Measurements from ENCODE around the gene NTN1. TPM values are rescaled to one million over a fixed set of nuclear protein-coding genes. Genes with fewer than 3 reads are reported as not detected.
"Not testable (repeated sequence)": the region's sequence is repeated elsewhere in the genome, so short reads cannot be mapped to it uniquely, and the experiment has no call there.

NTN1 gene
- total RNA-seq, 2 donors from 2014 or later: 0.59 to 1.2 TPM

DNA sequence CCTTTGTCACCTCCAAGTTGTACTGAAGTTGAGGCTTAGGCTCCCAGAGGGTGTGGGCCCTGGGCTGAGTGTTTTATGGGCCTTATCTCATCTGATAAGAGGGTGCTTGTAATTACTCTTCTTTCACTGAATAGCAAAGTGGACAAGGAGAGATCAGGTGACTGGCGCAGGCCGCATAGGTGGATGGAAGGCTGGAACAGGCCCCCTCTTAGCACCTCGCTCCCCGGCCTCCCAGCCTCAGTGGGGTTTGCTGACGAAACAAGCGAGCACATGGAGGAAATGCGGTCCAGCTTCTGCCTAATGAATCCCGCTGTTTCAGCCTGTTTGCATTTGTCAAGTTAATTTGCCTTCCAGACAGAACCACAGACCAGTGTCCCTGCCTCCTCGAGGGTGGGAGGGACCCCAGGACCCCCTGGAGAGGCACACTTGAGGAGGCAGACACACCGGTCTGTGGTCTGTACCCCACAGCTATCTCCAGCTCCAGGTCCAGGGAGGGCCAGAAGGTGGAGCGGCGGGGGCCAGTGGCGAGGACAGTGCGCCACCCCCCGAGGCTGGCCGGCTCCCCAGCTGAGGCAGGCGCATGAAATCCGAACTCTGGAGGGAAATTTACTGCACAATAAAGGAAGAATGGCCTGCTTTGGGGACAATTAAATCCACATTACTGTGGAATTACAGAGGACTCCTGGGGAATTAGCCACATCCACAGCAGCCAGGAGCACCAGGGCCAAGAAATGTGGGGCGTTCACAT lies 123.4 kb downstream of the NTN1 start:
- H3K27ac Mint-ChIP-seq: no peak overlapping the region
- H3K9me3 Mint-ChIP-seq: no peaks in the 10 kb centered on the region
- DNase-seq (ENCODE audit: low spot score in 2 of 2): no peak
- H3K36me3 Mint-ChIP-seq: no peaks in the 10 kb centered on the region
- no peak for ATAC-seq

GRCh38 chr17:9146064-9146463 lies 124.8 kb downstream of the NTN1 start:
- H3K27ac Mint-ChIP-seq: no peak overlapping the region
- ATAC-seq: no peak
- no peaks in the 10 kb centered on the region for H3K36me3 Mint-ChIP-seq
- no peak for DNase-seq (ENCODE audit: low spot score in 2 of 2)
- H3K9me3 Mint-ChIP-seq: no peaks in the 10 kb centered on the region

DNA sequence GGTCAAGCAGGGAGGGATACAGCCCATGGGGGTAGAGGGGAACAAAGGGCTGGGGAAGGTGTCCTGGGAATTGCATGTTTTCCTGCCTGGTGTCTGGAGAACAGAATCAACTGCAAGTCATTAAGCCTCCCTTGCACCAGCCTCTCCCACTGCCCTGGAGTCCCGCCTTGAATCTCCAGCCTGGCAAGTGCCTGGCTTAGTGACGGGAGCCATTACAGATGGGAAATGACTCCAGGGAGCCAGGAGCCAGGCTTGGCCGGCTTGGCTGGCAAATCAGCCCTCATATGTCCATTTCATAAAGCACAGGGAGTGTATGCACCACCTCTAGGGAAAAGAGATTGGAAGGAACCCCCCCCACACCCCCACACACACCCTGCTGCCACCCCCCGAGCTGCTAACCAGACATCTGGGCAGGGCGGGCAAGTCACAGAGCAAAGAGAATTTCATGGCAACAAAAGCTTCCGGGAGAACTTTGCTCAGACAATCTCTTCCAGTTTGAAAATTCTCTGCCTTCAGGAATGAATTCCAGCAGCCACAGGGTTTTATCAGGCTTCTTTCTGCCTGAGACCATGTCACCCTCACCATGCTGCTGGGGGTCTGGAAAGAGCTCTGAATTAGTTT lies 127.7 kb downstream of the NTN1 start:
- ATAC-seq (no peak), DNase-seq (ENCODE audit: low spot score in 2 of 2) (no peak)
- Mint-ChIP-seq H3K9me3 (no peaks in the 10 kb centered on the region), H3K27ac (no peak overlapping the region), H3K36me3 (no peaks in the 10 kb centered on the region)

DNA sequence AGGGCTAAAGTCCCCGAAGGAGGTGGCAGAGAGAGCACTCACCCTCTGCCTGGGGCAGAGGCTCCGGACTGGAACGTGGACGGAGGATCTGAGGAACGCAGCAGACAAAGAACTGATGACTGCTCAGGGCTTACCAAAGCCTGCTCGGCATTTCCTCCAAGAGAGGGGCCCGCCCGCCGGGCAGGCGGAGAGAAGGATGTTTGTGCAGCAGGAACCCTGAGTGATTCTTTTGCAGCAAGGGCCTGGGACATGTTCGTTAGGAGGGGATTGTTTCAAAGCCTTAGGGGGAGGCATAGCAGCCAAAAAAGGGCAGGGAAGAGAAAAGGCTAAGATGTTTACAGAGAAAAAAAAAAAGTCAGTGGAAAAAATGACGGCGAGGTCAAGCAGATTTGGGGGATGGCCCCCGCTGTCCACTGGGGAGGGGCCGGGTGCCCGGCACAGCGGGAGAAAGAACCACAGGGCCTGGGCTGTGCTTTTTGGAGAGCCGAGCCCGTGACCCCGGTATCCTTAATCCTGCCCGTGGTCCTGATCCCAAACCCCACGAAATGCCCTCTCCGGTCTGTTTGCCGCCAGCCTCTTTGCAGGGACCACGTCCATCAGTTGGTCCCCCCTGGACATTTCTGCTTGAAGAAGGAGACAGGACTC lies 129.3 kb downstream of the NTN1 start:
- H3K36me3 Mint-ChIP-seq: no peaks in the 10 kb centered on the region

GRCh38 chr17:9151091-9151490 lies 129.8 kb downstream of the NTN1 start:
- Mint-ChIP-seq H3K36me3 (no peaks in the 10 kb centered on the region), H3K9me3 (no peaks in the 10 kb centered on the region), H3K27ac (no peak overlapping the region)
- DNase-seq (ENCODE audit: low spot score in 2 of 2) (no peak), ATAC-seq (no peak)

More for the DNA sequence above, 129.3 kb downstream of the NTN1 start:
- no peak for DNase-seq (ENCODE audit: low spot score in 2 of 2)
- no peak for ATAC-seq
- Mint-ChIP-seq H3K27ac (no peak overlapping the region), H3K9me3 (no peaks in the 10 kb centered on the region)

- H3K27ac Mint-ChIP-seq; ATAC-seq; H3K9me3 Mint-ChIP-seq; H3K36me3 Mint-ChIP-seq; DNase-seq (ENCODE audit: low spot score in 2 of 2): not testable (repeated sequence)
These were observed 130.4 kb downstream of the NTN1 start for GRCh38 chr17:9151740-9152139.

- Mint-ChIP-seq H3K9me3 (no peaks in the 10 kb centered on the region), H3K27ac (no peak overlapping the region), H3K36me3 (no peaks in the 10 kb centered on the region)
- ATAC-seq (no peak), DNase-seq (ENCODE audit: low spot score in 2 of 2) (no peak)
These were observed 137.5 kb downstream of the NTN1 start for GRCh38 chr17:9158544-9159452.

- DNase-seq (ENCODE audit: low spot score in 2 of 2) (no peak), ATAC-seq (no peak)
- H3K36me3 Mint-ChIP-seq: no peaks in the 10 kb centered on the region
- no peaks in the 10 kb centered on the region for H3K9me3 Mint-ChIP-seq
- no peak overlapping the region for H3K27ac Mint-ChIP-seq
These were observed 141.1 kb downstream of the NTN1 start for GRCh38 chr17:9162275-9162985.

- no peak for DNase-seq (ENCODE audit: low spot score in 2 of 2)
- Mint-ChIP-seq H3K9me3 (no peaks in the 10 kb centered on the region), H3K36me3 (no peaks in the 10 kb centered on the region), H3K27ac (no peak overlapping the region)
- ATAC-seq: no peak
These were observed 145.5 kb downstream of the NTN1 start for GRCh38 chr17:9166788-9167187.

- DNase-seq (ENCODE audit: low spot score in 2 of 2) (no peak), ATAC-seq (no peak)
- Mint-ChIP-seq H3K36me3 (no peaks in the 10 kb centered on the region), H3K27ac (no peak overlapping the region), H3K9me3 (no peaks in the 10 kb centered on the region)
These were observed 146.1 kb downstream of the NTN1 start for GRCh38 chr17:9167379-9167778.

DNA sequence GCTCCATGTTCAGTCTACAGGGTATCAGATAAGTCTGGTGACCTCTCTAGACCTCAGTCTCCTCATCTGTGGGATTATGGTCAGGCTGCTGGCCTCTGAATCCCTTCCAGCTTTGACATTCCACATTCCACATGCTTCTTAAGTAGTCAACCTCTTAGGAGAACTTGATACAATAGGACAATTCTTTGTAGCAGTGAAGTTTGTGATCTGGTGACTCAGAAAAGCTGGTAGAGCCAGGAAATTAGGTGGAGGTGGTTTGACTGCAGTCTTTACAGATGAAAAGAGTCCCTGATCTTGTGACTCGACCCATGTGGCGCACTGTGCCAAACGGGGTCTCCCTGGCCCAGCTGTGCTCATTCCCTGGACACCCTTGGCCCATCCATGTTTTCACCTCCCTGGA lies 147.8 kb downstream of the NTN1 start:
- no peak overlapping the region for H3K27ac Mint-ChIP-seq
- ATAC-seq (no peak), DNase-seq (ENCODE audit: low spot score in 2 of 2) (no peak)
- H3K36me3 Mint-ChIP-seq: no peaks in the 10 kb centered on the region
- H3K9me3 Mint-ChIP-seq: no peaks in the 10 kb centered on the region

DNA sequence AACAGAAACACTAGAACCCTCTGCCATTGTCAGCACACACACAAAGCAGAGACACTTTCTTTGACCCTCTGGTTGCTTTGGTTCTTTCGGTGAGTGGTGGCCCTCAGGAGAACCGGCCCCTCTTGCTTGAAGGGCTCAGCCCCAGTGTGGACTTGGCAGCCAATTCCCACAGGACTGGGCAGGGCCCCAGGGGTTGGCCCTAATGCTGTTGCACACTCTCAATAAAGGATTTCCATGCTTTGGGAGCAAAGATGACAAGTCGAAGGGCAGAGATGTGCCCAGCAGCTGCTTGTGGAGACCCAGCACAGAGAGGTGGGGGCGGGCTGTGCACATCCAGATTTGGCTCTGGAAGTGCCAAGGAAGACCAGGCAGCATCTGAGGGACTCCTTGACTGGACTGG lies 149.0 kb downstream of the NTN1 start:
- no peak for DNase-seq (ENCODE audit: low spot score in 2 of 2)
- Mint-ChIP-seq H3K9me3 (no peaks in the 10 kb centered on the region), H3K36me3 (no peaks in the 10 kb centered on the region), H3K27ac (no peak overlapping the region)
- no peak for ATAC-seq

- no peaks in the 10 kb centered on the region for H3K9me3 Mint-ChIP-seq
- DNase-seq (ENCODE audit: low spot score in 2 of 2): no peak
- no peaks in the 10 kb centered on the region for H3K36me3 Mint-ChIP-seq
- no peak for ATAC-seq
- no peak overlapping the region for H3K27ac Mint-ChIP-seq
These were observed 149.5 kb downstream of the NTN1 start for GRCh38 chr17:9170853-9171252.

DNA sequence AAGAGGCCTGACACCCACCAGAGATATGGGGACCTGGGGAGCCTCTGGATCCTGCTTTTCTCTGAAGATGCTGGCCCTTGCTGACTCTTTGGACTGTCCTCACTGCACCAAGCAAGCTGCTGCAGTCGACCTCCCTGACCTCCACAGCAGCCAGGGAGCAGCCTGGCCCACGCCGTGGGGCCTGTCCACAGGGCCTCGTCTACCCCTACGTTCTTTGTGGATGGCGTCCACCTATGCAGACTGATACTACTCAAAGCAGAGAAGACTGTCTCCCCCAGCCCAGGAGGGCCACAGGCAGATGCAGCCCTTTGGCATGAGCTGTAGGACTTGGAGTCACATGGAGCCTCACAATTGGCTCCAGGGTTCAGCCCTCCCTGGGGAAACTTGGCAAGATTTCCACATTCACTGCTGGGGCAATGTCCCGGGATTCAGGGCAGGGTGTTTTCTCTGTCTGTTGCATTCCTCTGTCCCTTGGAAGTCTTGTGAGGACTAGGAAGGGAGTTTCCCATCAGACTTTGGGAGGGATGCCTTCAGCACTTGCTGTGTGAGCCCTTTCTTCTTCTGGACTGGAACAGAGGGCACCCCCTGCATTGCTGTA lies 152.2 kb downstream of the NTN1 start:
- Mint-ChIP-seq H3K27ac (no peak overlapping the region), H3K9me3 (no peaks in the 10 kb centered on the region), H3K36me3 (no peaks in the 10 kb centered on the region)
- ATAC-seq (no peak), DNase-seq (ENCODE audit: low spot score in 2 of 2) (no peak)

DNA sequence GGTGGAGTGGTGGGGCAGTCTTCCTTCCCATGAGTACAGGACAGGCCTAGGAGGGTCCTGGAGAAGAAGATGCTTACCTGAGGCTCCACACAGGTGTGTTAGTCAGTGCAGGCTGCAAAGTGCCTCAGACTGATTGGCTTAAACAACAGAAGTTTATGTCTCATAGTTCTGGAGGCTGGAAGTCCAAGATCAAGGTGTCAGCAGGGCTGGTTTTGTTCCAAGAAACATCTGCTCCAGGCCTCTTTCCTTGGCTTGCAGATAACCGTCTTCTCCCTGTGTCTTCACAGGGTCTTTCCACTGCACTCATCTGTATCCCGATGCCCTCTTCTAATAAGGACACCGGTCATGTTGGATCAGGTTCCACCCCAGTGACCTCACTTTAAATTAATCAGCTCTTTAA lies 153.0 kb downstream of the NTN1 start:
- Mint-ChIP-seq H3K9me3 (no peaks in the 10 kb centered on the region), H3K27ac (no peak overlapping the region), H3K36me3 (no peaks in the 10 kb centered on the region)
- DNase-seq (ENCODE audit: low spot score in 2 of 2): no peak
- no peak for ATAC-seq

All from activated naive CD4-positive, alpha-beta T cell treated with anti-CD3 and anti-CD28 coated beads, Interleukin-2, amount 50 U/mL, for 72 hours (primary cell).